Measurements from ENCODE around the gene FUT9.

Gene FUT9

GRCh38 chr6:96015518-96016333, at the start of gene FUT9:
Gene FUT9, plus strand, starts transcription at chr6:96015974. Its CDS starts 187,182 bp downstream, at chr6:96203156.
- DNase-seq (ENCODE audit: low read depth) = no peak

GRCh38 chr6:95967594-95967993, 48.2 kb upstream of the FUT9 start:
- no peak for DNase-seq (ENCODE audit: low read depth)

- DNase-seq (ENCODE audit: low read depth) = no peak
These were observed 41.8 kb upstream of the FUT9 start for GRCh38 chr6:95973976-95974375.

GRCh38 chr6:95978230-95978629, 37.5 kb upstream of the FUT9 start:
- DNase-seq (ENCODE audit: low read depth) = no peak

GRCh38 chr6:95991906-95992305, 23.9 kb upstream of the FUT9 start:
- DNase-seq (ENCODE audit: low read depth) = no peak

- no peak for DNase-seq (ENCODE audit: low read depth)
These were observed 21.6 kb upstream of the FUT9 start for GRCh38 chr6:95994151-95994550.

GRCh38 chr6:95998133-95998532, 17.6 kb upstream of the FUT9 start:
- DNase-seq (ENCODE audit: low read depth) = no peak

GRCh38 chr6:96001891-96002575, 13.7 kb upstream of the FUT9 start:
- no peak for DNase-seq (ENCODE audit: low read depth)

GRCh38 chr6:96002576-96002910, 13.2 kb upstream of the FUT9 start:
- DNase-seq (ENCODE audit: low read depth) = no peak

GRCh38 chr6:96002912-96003311, 12.9 kb upstream of the FUT9 start:
- DNase-seq (ENCODE audit: low read depth) = no peak

GRCh38 chr6:96007663-96008062, 8.1 kb upstream of the FUT9 start:
- DNase-seq (ENCODE audit: low read depth) = no peak

- DNase-seq (ENCODE audit: low read depth) = no peak
These were observed 2.2 kb upstream of the FUT9 start for GRCh38 chr6:96013531-96013930.

GRCh38 chr6:96014846-96015517, 792 bp upstream of the FUT9 start:
- no peak for DNase-seq (ENCODE audit: low read depth)

GRCh38 chr6:96016334-96017069, 728 bp downstream of the FUT9 start:
- DNase-seq (ENCODE audit: low read depth) = no peak

GRCh38 chr6:96017070-96017359, 1.2 kb downstream of the FUT9 start:
- no peak for DNase-seq (ENCODE audit: low read depth)

- DNase-seq (ENCODE audit: low read depth) = no peak
These were observed 6.5 kb downstream of the FUT9 start for GRCh38 chr6:96022225-96022624.

- DNase-seq (ENCODE audit: low read depth) = no peak
These were observed 16.9 kb downstream of the FUT9 start for GRCh38 chr6:96032661-96033060.

GRCh38 chr6:96051555-96051954, 35.8 kb downstream of the FUT9 start:
- DNase-seq (ENCODE audit: low read depth) = no peak

- DNase-seq (ENCODE audit: low read depth) = no peak
These were observed 42.3 kb downstream of the FUT9 start for GRCh38 chr6:96058082-96058481.

- DNase-seq (ENCODE audit: low read depth) = no peak
These were observed 43.8 kb downstream of the FUT9 start for GRCh38 chr6:96059586-96059985.

- DNase-seq (ENCODE audit: low read depth) = no peak
These were observed 44.5 kb downstream of the FUT9 start for GRCh38 chr6:96060249-96060648.

- no peak for DNase-seq (ENCODE audit: low read depth)
These were observed 49.4 kb downstream of the FUT9 start for GRCh38 chr6:96065213-96065612.

GRCh38 chr6:96066376-96066775, 50.6 kb downstream of the FUT9 start:
- DNase-seq (ENCODE audit: low read depth) = no peak
